Liver (tissue), 9 donors: ENCODE measurements around the gene ARNT2. TPM values are rescaled to one million over a fixed set of nuclear protein-coding genes. Genes with fewer than 3 reads are reported as not detected.

ENCODE experiments used
- DNase-seq: peaks from one replicate; pipeline ENCODE4 v3.0.0-alpha.2; 2017; ENCODE audit warnings: low spot score
- H3K27ac ChIP-seq, 2 donors: one replicate each; pipeline ENCODE4 v1.7.0; 2013; ENCODE audit warnings: inconsistent platforms in 2 of 2, low read length in 2 of 2, control low read depth in 1 of 2, low read depth in 1 of 2, mild to moderate bottlenecking in 1 of 2
- H3K27me3 ChIP-seq, 4 donors: one replicate each; pipeline versions ENCODE4 v1.6.1 to v1.7.0; 2013; ENCODE audit warnings: low read length in 3 of 4, inconsistent platforms in 1 of 4, mild to moderate bottlenecking in 1 of 4, moderate library complexity in 1 of 4; ENCODE audit not compliant: control insufficient read depth in 4 of 4, insufficient read depth in 4 of 4
- H3K36me3 ChIP-seq, 4 donors: one replicate each; pipeline versions ENCODE4 v1.6.1 to v1.7.0; 2013; ENCODE audit warnings: low read length in 3 of 4, mild to moderate bottlenecking in 3 of 4, low read depth in 1 of 4, moderate library complexity in 1 of 4; ENCODE audit not compliant: control insufficient read depth in 4 of 4, insufficient read depth in 3 of 4
- H3K4me1 ChIP-seq, 4 donors: one replicate each; pipeline versions ENCODE4 v1.6.1 to v1.7.0; 2013; ENCODE audit warnings: low read length in 3 of 4, mild to moderate bottlenecking in 3 of 4, moderate library complexity in 1 of 4; ENCODE audit not compliant: control insufficient read depth in 4 of 4, insufficient read depth in 4 of 4
- H3K4me3 ChIP-seq, 3 donors: one replicate each; pipeline versions ENCODE4 v1.6.1 to v1.7.0; 2013; ENCODE audit warnings: low read length in 3 of 3, control low read depth in 1 of 3, low read depth in 1 of 3, mild to moderate bottlenecking in 1 of 3
- H3K9ac ChIP-seq, 2 donors: one replicate each; pipeline ENCODE4 v1.7.0; 2013; ENCODE audit warnings: low read length in 2 of 2, mild to moderate bottlenecking in 2 of 2, moderate library complexity in 2 of 2, control low read depth in 1 of 2, low read depth in 1 of 2
- H3K9me3 ChIP-seq, 4 donors: one replicate each; pipeline versions ENCODE4 v1.6.1 to v1.7.0; 2013; ENCODE audit warnings: low read length in 3 of 4; ENCODE audit not compliant: control insufficient read depth in 4 of 4
- ATF3 ChIP-seq: IDR thresholded peaks from 2 replicates; pipeline ENCODE4 v1.6.1; 2016; ENCODE audit warnings: antibody characterized with exemption
- CTCF ChIP-seq: fragments of 150-350 bp; IDR thresholded peaks from 2 replicates; pipeline ENCODE4 v1.5.1; 2017; ENCODE audit warnings: improper control_type of control experiment, low read depth, low read length; ENCODE audit not compliant: missing input control
- EGR1 ChIP-seq, 2 donors: IDR thresholded peaks; 2 replicates each; pipeline ENCODE4 v1.6.1; 2016 to 2018; ENCODE audit warnings: antibody characterized with exemption in 2 of 2, low read depth in 2 of 2
- FOXA1 ChIP-seq: IDR thresholded peaks from 2 replicates; pipeline ENCODE4 v1.6.1; 2016; ENCODE audit warnings: antibody characterized with exemption
- FOXA2 ChIP-seq: IDR thresholded peaks from 2 replicates; pipeline ENCODE4 v1.6.1; 2016; ENCODE audit warnings: antibody characterized with exemption
- GABPA ChIP-seq, 2 donors: IDR thresholded peaks in 1 of 2; conservative IDR thresholded peaks in 1 of 2; 2 replicates each; pipeline ENCODE4 v1.6.1; 2016; ENCODE audit warnings: antibody characterized with exemption in 2 of 2, mild to moderate bottlenecking in 1 of 2, moderate library complexity in 1 of 2
- HNF4A ChIP-seq, 2 donors: conservative IDR thresholded peaks; 2 replicates each; pipeline ENCODE4 v1.6.1; 2016; ENCODE audit warnings: antibody characterized with exemption in 2 of 2, mild to moderate bottlenecking in 2 of 2
- HNF4G ChIP-seq: IDR thresholded peaks from 2 replicates; pipeline ENCODE4 v1.6.1; 2016; ENCODE audit warnings: antibody characterized with exemption
- JUND ChIP-seq, 2 donors: IDR thresholded peaks; 2 replicates each; pipeline ENCODE4 v1.6.1; 2016; ENCODE audit warnings: antibody characterized with exemption in 2 of 2
- MAX ChIP-seq: IDR thresholded peaks from 2 replicates; pipeline ENCODE4 v1.6.1; 2016; ENCODE audit warnings: antibody characterized with exemption
- NR2F2 ChIP-seq: IDR thresholded peaks from 2 replicates; pipeline ENCODE4 v1.6.1; 2016; ENCODE audit warnings: antibody characterized with exemption
- RAD21 ChIP-seq, 2 donors: IDR thresholded peaks; 2 replicates each; pipeline ENCODE4 v1.6.1; 2016; ENCODE audit warnings: antibody characterized with exemption in 2 of 2, mild to moderate bottlenecking in 2 of 2
- REST ChIP-seq: IDR thresholded peaks from 2 replicates; pipeline ENCODE4 v1.6.1; 2016; ENCODE audit warnings: antibody characterized with exemption, mild to moderate bottlenecking
- RXRA ChIP-seq, 2 donors: IDR thresholded peaks; 2 replicates each; pipeline ENCODE4 v1.6.1; 2017 to 2018; ENCODE audit warnings: antibody characterized with exemption in 2 of 2, mild to moderate bottlenecking in 1 of 2
- SP1 ChIP-seq: IDR thresholded peaks from 2 replicates; pipeline ENCODE4 v1.6.1; 2018; ENCODE audit warnings: antibody characterized with exemption, mild to moderate bottlenecking
- TAF1 ChIP-seq: conservative IDR thresholded peaks from 2 replicates; pipeline ENCODE4 v1.6.1; 2016; ENCODE audit warnings: antibody characterized with exemption, mild to moderate bottlenecking
- YY1 ChIP-seq: IDR thresholded peaks from 2 replicates; pipeline ENCODE4 v1.6.1; 2016; ENCODE audit warnings: antibody characterized with exemption, mild to moderate bottlenecking
- ZBTB33 ChIP-seq: IDR thresholded peaks from 2 replicates; pipeline ENCODE4 v1.6.1; 2016; ENCODE audit warnings: antibody characterized with exemption
- WGBS: extraction: QIAGEN DNeasy Blood & Tissue Kit; methylation state at CpG from one replicate; pipeline ENCODE4 v1.1.7; 2013; 5-methylcytosine and 5-hydroxymethylcytosine counted together
- polyA plus RNA-seq, 2 donors: library from polyadenylated mRNA; stranded (reverse) in 1 of 2; unstranded in 1 of 2; fragments of 200-250 nt in 1 of 2; fragments of >200 nt in 1 of 2; fragmentation: Nextera tagmentation in 1 of 2; extraction: Ambion mirVana in 1 of 2; gene quantifications; one replicate each; pipeline versions ENCODE4 v1.2.1 to v1.2.3, GENCODE V29; 2013 to 2015
- total RNA-seq, 2 donors: library from RNA; depleted of rRNA; stranded (reverse); fragments of >200 nt; gene quantifications; one replicate each; pipeline ENCODE4 v1.2.3, GENCODE V29; 2014
- donor health status: healthy.
- donor health status: healthy.
- donor health status: healthy.
- donor health status: healthy.
- donor health status: healthy.

Gene ARNT2
- total and polyA plus RNA-seq, 4 donors, result 0.17 to 0.92 (median 0.54) TPM

GRCh38 chr15:80492874-80493273 lies 88.7 kb downstream of the ARNT2 start:
- Histone ChIP-seq H3K9ac (no peak overlapping the region), H3K27me3 (no peaks in the 10 kb centered on the region), H3K27ac (no peak overlapping the region), H3K36me3 (no peaks in the 10 kb centered on the region), H3K4me1 (no peaks in the 10 kb centered on the region), H3K9me3 (peaks cover 0 to 3% (median under 1%) of the 10 kb centered on the region in 4 donors), H3K4me3 (no peak overlapping the region)
- TF ChIP-seq MAX (no peak), ATF3 (no peak), YY1 (no peak), CTCF (no peak), HNF4A (conservative IDR thresholded peaks at IDR 0.05) (no peak)
- DNase-seq, result no peak
- 94% methylated on average over 3 of the region's 3 CpGs for WGBS

- Histone ChIP-seq H3K27ac (no peak overlapping the region), H3K36me3 (no peaks in the 10 kb centered on the region), H3K4me1 (no peaks in the 10 kb centered on the region), H3K27me3 (no peaks in the 10 kb centered on the region), H3K4me3 (no peak overlapping the region), H3K9ac (no peak overlapping the region), H3K9me3 (peaks cover 0 to 3% (median under 1%) of the 10 kb centered on the region in 4 donors)
- 82% methylated on average over 5 of the region's 5 CpGs for WGBS
- TF ChIP-seq HNF4G (no peak), REST (no peak), JUND (IDR thresholded peaks at IDR 0.05) (no peak), GABPA (IDR thresholded peaks at IDR 0.05 in 1 of 2, conservative IDR thresholded peaks at IDR 0.05 in 1 of 2) (no peak), YY1 (no peak), FOXA1 (no peak), CTCF (no peak), ATF3 (no peak), NR2F2 (no peak), TAF1 (no peak), RXRA (IDR thresholded peaks at IDR 0.05) (no peak), HNF4A (conservative IDR thresholded peaks at IDR 0.05) (no peak), EGR1 (IDR thresholded peaks at IDR 0.05; ENCODE audit: low read depth in 2 of 2) (no peak), MAX (no peak), RAD21 (IDR thresholded peaks at IDR 0.05) (no peak), ZBTB33 (no peak), SP1 (no peak), FOXA2 (no peak)
- DNase-seq, result no peak
Observed at GRCh38 chr15:80494351-80494751, 90.2 kb downstream of the ARNT2 start.
